ENCODE data around the gene LRIT1. TPM values are rescaled to one million over a fixed set of nuclear protein-coding genes. Genes with fewer than 3 reads are reported as not detected.

Gene LRIT1
- total and polyA plus RNA-seq, 2 donors (not counting 3 experiments of a cell fraction or from before 2014, with no cell fraction given): not detected

DNA sequence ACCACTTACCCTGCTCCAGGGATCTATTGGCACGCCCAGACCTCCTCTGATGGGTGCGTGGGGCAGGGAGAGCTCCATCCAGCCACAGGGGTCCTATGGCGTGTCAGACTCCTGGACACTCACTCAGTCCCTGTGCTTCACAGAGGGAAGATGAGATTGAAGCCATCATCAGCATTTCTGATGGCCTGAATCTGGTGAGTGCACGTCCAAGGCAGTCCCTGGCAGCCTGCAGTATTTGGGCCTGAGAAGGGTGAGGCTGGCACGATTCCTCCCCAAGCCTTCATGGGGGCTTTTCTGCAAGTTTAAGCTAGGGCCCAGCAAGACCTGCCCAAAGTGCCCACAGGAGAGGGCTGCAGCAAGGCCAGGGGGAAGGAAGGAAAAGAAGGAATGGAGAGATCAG lies 43.7 kb downstream of the LRIT1 start:
- BruUV-seq (replicated peaks): no TSS peak
- Histone ChIP-seq H4K20me1 (replicated peaks; ENCODE audit: control insufficient read depth, extremely low read depth, insufficient read depth, low read length) (no peaks in the 10 kb centered on the region), H3K9me1 (replicated peaks; ENCODE audit: control insufficient read depth, extremely low read depth, insufficient read depth, low read length) (no peaks in the 10 kb centered on the region), H3K79me2 (ENCODE audit: control insufficient read depth, insufficient read depth, low read length) (no peaks in the 10 kb centered on the region), H3K4me3 (replicated peaks in 1 of 3; ENCODE audit: insufficient read depth in 1 of 3, low read depth in 1 of 3, low read length in 3 of 3) (no peak overlapping the region), H3K4me1 (ENCODE audit: control insufficient read depth, extremely low read depth, insufficient read depth, low read length) (no peaks in the 10 kb centered on the region), H3K27ac (ENCODE audit: insufficient read depth, low read depth, low read length) (no peak overlapping the region), H3K4me2 (ENCODE audit: insufficient read depth, low read length) (no peak overlapping the region), H2AFZ (ENCODE audit: low read depth, low read length) (no peak overlapping the region), H3K27me3 (ENCODE audit: control insufficient read depth in 2 of 2, insufficient read depth in 2 of 2, low read length in 2 of 2) (peaks cover 31% of the 10 kb centered on the region in 2 experiments), H3K36me3 (ENCODE audit: control insufficient read depth in 2 of 2, extremely low read depth in 1 of 2, insufficient read depth in 2 of 2, low read length in 2 of 2) (no peaks in the 10 kb centered on the region), H3K9ac (replicated peaks; ENCODE audit: extremely low read depth, insufficient read depth, low read length) (no peak overlapping the region), H3K9me3 (replicated peaks; ENCODE audit: control insufficient read depth, insufficient read depth, low read length) (no peaks in the 10 kb centered on the region)
- intact Hi-C loops (cut with micrococcal nuclease) (no loop called here), dilution Hi-C loops (cut with MboI; ENCODE audit: extremely low pct_ligation_motif_present, low sequenced_read_pairs) (no loop called here)
- CTCF ChIA-PET: no interaction called here
- DNase-seq (ENCODE audit: low read depth, low spot score) (no peak), FAIRE-seq (no peak)
- POLR2A ChIA-PET: no interaction called here
- TF ChIP-seq, protein P1, sequence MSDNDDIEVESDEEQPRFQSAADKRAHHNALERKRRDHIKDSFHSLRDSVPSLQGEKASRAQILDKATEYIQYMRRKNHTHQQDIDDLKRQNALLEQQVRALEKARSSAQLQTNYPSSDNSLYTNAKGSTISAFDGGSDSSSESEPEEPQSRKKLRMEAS (IDR thresholded peaks at IDR 0.05; ENCODE audit: insufficient read depth, insufficient read length): no peak
- TF ChIP-seq FOS (IDR thresholded peaks at IDR 0.05; ENCODE audit: borderline replicate concordance, insufficient read depth, low read length) (no peak), MYC (IDR thresholded peaks at IDR 0.05; ENCODE audit: low read depth, low read length) (no peak), JUN (IDR thresholded peaks at IDR 0.05; ENCODE audit: borderline replicate concordance, insufficient read depth, insufficient read length, low read depth) (no peak), POLR2A (IDR thresholded peaks at IDR 0.05; ENCODE audit: low read depth, low read length) (no peak), GATA2 (IDR thresholded peaks at IDR 0.05; ENCODE audit: insufficient read depth, insufficient read length, low read depth, low read length) (no peak), POLR2AphosphoS5 (IDR thresholded peaks at IDR 0.05; ENCODE audit: insufficient read depth, low read depth, low read length) (no peak), EZH2 (IDR thresholded peaks at IDR 0.05; ENCODE audit: borderline replicate concordance, low read depth, low read length, severe bottlenecking) (no peak)
- TF ChIP-seq, protein P2, sequence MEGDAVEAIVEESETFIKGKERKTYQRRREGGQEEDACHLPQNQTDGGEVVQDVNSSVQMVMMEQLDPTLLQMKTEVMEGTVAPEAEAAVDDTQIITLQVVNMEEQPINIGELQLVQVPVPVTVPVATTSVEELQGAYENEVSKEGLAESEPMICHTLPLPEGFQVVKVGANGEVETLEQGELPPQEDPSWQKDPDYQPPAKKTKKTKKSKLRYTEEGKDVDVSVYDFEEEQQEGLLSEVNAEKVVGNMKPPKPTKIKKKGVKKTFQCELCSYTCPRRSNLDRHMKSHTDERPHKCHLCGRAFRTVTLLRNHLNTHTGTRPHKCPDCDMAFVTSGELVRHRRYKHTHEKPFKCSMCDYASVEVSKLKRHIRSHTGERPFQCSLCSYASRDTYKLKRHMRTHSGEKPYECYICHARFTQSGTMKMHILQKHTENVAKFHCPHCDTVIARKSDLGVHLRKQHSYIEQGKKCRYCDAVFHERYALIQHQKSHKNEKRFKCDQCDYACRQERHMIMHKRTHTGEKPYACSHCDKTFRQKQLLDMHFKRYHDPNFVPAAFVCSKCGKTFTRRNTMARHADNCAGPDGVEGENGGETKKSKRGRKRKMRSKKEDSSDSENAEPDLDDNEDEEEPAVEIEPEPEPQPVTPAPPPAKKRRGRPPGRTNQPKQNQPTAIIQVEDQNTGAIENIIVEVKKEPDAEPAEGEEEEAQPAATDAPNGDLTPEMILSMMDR (IDR thresholded peaks at IDR 0.05; ENCODE audit: extremely low read depth in 1 of 2, insufficient read depth in 1 of 2, low read depth in 1 of 2, low read length in 2 of 2): no peak
